Lower leg skin (tissue), 3 donors: ENCODE measurements around the gene ESAM.

Experiments used
- POLR2A ChIP-seq, 2 donors: fragments of 450-650 bp; IDR thresholded peaks; one replicate each; pipeline ENCODE4 v1.6.1; 2016 to 2017; ENCODE audit warnings: antibody characterized with exemption in 2 of 2, mild to moderate bottlenecking in 1 of 2, moderate library complexity in 1 of 2
- TF ChIP-seq, protein P1 (sequence below), 3 donors: fragments of 450-650 bp; IDR thresholded peaks; one replicate each; pipeline ENCODE4 v1.5.1; 2016; ENCODE audit warnings: antibody characterized with exemption in 3 of 3, mild to moderate bottlenecking in 3 of 3, moderate library complexity in 2 of 3

DNA sequence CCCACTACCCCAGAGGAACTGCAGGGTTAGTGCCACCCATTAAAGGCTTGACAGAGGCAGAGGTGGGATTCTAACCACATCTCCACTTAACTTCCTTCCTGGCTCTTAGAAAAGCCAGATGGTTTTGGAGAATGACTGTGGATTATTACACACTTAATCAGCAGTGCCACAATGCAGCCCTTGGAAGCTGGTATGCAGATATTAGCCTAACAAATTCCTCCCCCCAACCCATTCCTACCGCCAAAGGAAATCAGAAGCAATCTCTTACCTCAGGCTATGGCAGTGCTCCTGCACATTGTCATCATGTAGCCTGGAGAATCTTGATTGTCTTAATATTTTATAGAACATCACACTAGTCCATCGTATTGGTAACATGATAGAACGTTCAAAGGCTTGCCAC is 45.5 kb downstream of the ESAM start:
- TF ChIP-seq, protein P1, sequence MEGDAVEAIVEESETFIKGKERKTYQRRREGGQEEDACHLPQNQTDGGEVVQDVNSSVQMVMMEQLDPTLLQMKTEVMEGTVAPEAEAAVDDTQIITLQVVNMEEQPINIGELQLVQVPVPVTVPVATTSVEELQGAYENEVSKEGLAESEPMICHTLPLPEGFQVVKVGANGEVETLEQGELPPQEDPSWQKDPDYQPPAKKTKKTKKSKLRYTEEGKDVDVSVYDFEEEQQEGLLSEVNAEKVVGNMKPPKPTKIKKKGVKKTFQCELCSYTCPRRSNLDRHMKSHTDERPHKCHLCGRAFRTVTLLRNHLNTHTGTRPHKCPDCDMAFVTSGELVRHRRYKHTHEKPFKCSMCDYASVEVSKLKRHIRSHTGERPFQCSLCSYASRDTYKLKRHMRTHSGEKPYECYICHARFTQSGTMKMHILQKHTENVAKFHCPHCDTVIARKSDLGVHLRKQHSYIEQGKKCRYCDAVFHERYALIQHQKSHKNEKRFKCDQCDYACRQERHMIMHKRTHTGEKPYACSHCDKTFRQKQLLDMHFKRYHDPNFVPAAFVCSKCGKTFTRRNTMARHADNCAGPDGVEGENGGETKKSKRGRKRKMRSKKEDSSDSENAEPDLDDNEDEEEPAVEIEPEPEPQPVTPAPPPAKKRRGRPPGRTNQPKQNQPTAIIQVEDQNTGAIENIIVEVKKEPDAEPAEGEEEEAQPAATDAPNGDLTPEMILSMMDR (IDR thresholded peaks at IDR 0.05) = no peak
- no peak for TF ChIP-seq POLR2A (IDR thresholded peaks at IDR 0.05)
